ENCODE data around the gene RHBDL1.

RHBDL1 gene

GRCh38 chr16:659618-660017 lies 15.9 kb upstream of the RHBDL1 start:
- Histone ChIP-seq H3K27ac (no peak overlapping the region; the same call in 1 of the 2 replicates), H3K9ac (peak overlapping the region; percentile 43; the same call in 1 of the 2 replicates), H3K27me3 (ENCODE audit: insufficient read depth, low read depth) (no peaks in the 10 kb centered on the region), H3K4me2 (peak overlapping the region; percentile 55; the same call in 1 of the 2 replicates), H4K20me1 (ENCODE audit: insufficient read depth) (no peaks in the 10 kb centered on the region), H3K79me2 (ENCODE audit: insufficient read depth, low read depth) (no peaks in the 10 kb centered on the region), H3K4me1 (ENCODE audit: low read depth, poor library complexity, severe bottlenecking) (peaks cover 20% of the 10 kb centered on the region), H3K36me3 (ENCODE audit: insufficient read depth) (no peaks in the 10 kb centered on the region), H2AFZ (ENCODE audit: low read depth) (no peak overlapping the region), H3K4me3 (IDR thresholded peaks at IDR 0.05; ENCODE audit: insufficient read depth, low read depth, low read length) (no peak overlapping the region)
- TF ChIP-seq CTCF (conservative IDR thresholded peaks at IDR 0.05; ENCODE audit: low read depth, low read length), result no peak; the same call in 1 of the 2 replicates

- peak overlapping the region; percentile 55 for H3K4me2 ChIP-seq
- peak overlapping the region; percentile 50 for H3K27ac ChIP-seq
- H3K36me3 ChIP-seq (ENCODE audit: insufficient read depth), result no peaks in the 10 kb centered on the region
- peak overlapping the region; percentile 43; the same call in 1 of the 2 replicates for H3K9ac ChIP-seq
- no peak overlapping the region for H3K4me3 ChIP-seq (IDR thresholded peaks at IDR 0.05; ENCODE audit: insufficient read depth, low read depth, low read length)
- H3K4me1 ChIP-seq (ENCODE audit: low read depth, poor library complexity, severe bottlenecking), result peaks cover 20% of the 10 kb centered on the region
- TF ChIP-seq CTCF (conservative IDR thresholded peaks at IDR 0.05; ENCODE audit: low read depth, low read length), result no peak
- no peaks in the 10 kb centered on the region for H3K79me2 ChIP-seq (ENCODE audit: insufficient read depth, low read depth)
- no peaks in the 10 kb centered on the region for H3K27me3 ChIP-seq (ENCODE audit: insufficient read depth, low read depth)
- peak overlapping the region; percentile 49; the same call in 1 of the 2 replicates for H2AFZ ChIP-seq (ENCODE audit: low read depth)
- no peaks in the 10 kb centered on the region for H4K20me1 ChIP-seq (ENCODE audit: insufficient read depth)
These were observed 15.4 kb upstream of the RHBDL1 start for GRCh38 chr16:660132-660458.

GRCh38 chr16:660459-661183 lies 14.8 kb upstream of the RHBDL1 start:
- peak overlapping the region; percentile 49; the same call in 1 of the 2 replicates for H2AFZ ChIP-seq (ENCODE audit: low read depth)
- H3K9ac ChIP-seq, result peak overlapping the region; percentile 43; the same call in 1 of the 2 replicates
- H3K27ac ChIP-seq, result peak overlapping the region; percentile 50
- no peaks in the 10 kb centered on the region for H3K27me3 ChIP-seq (ENCODE audit: insufficient read depth, low read depth)
- H3K79me2 ChIP-seq (ENCODE audit: insufficient read depth, low read depth), result no peaks in the 10 kb centered on the region
- no peaks in the 10 kb centered on the region for H3K36me3 ChIP-seq (ENCODE audit: insufficient read depth)
- H3K4me3 ChIP-seq (IDR thresholded peaks at IDR 0.05; ENCODE audit: insufficient read depth, low read depth, low read length), result no peak overlapping the region
- no peaks in the 10 kb centered on the region for H4K20me1 ChIP-seq (ENCODE audit: insufficient read depth)
- peak overlapping the region; percentile 55 for H3K4me2 ChIP-seq
- no peak; the same call in 1 of the 2 replicates for TF ChIP-seq CTCF (conservative IDR thresholded peaks at IDR 0.05; ENCODE audit: low read depth, low read length)
- peaks cover 20% of the 10 kb centered on the region for H3K4me1 ChIP-seq (ENCODE audit: low read depth, poor library complexity, severe bottlenecking)

GRCh38 chr16:661184-661821 lies 14.2 kb upstream of the RHBDL1 start:
- H4K20me1 ChIP-seq (ENCODE audit: insufficient read depth), result no peaks in the 10 kb centered on the region
- no peaks in the 10 kb centered on the region for H3K27me3 ChIP-seq (ENCODE audit: insufficient read depth, low read depth)
- H3K36me3 ChIP-seq (ENCODE audit: insufficient read depth), result no peaks in the 10 kb centered on the region
- H2AFZ ChIP-seq (ENCODE audit: low read depth), result peak overlapping the region; percentile 27; the same call in 1 of the 2 replicates
- TF ChIP-seq CTCF (conservative IDR thresholded peaks at IDR 0.05; ENCODE audit: low read depth, low read length), result peak; percentile 30; the same call in 1 of the 2 replicates
- no peak overlapping the region for H3K27ac ChIP-seq
- H3K4me1 ChIP-seq (ENCODE audit: low read depth, poor library complexity, severe bottlenecking), result peaks cover 20% of the 10 kb centered on the region
- H3K9ac ChIP-seq, result no peak overlapping the region
- no peak overlapping the region for H3K4me3 ChIP-seq (IDR thresholded peaks at IDR 0.05; ENCODE audit: insufficient read depth, low read depth, low read length)
- peak overlapping the region; percentile 49 for H3K4me2 ChIP-seq
- no peaks in the 10 kb centered on the region for H3K79me2 ChIP-seq (ENCODE audit: insufficient read depth, low read depth)

Measured in KMS-11 (cell line).